HEK293T (cell line): ENCODE measurements around the gene TMCC2.

ENCODE experiments used
- CTCF ChIA-PET: fragments of 350-600 bp; formaldehyde crosslinking; extraction: SDS; loops from one replicate; lab custom pipeline; 2021; ENCODE audit warnings: antibody characterized with exemption, inconsistent platforms; lab: Yijun Ruan, JAX
- POLR2A ChIA-PET: fragments of 350-600 bp; formaldehyde crosslinking; extraction: SDS; loops from one replicate; lab custom pipeline; 2020; ENCODE audit warnings: antibody characterized with exemption, inconsistent platforms; lab: Yijun Ruan, JAX
- DNase-seq: peaks from one replicate; pipeline ENCODE4 v3.0.0; 2012; ENCODE audit warnings: mixed read lengths; ENCODE audit errors: extremely low spot score
- ARNT ChIP-seq: fragments of 450-650 bp; IDR thresholded peaks from 2 replicates; pipeline ENCODE4 v1.6.1; 2017; ENCODE audit warnings: mild to moderate bottlenecking
- BHLHE40 ChIP-seq: fragments of 450-650 bp; IDR thresholded peaks from 2 replicates; pipeline ENCODE4 v1.6.1; 2016; ENCODE audit warnings: mild to moderate bottlenecking, moderate library complexity, borderline replicate concordance
- CTBP1 ChIP-seq: fragments of 450-650 bp; IDR thresholded peaks from 2 replicates; pipeline ENCODE4 v1.6.1; 2016; ENCODE audit warnings: borderline replicate concordance
- ELF4 ChIP-seq: fragments of 450-650 bp; IDR thresholded peaks from 2 replicates; pipeline ENCODE4 v1.6.1; 2017; ENCODE audit warnings: antibody characterized with exemption
- FOXA1 ChIP-seq: fragments of 450-650 bp; IDR thresholded peaks from 2 replicates; pipeline ENCODE4 v1.6.1; 2016; ENCODE audit warnings: mild to moderate bottlenecking
- FOXK2 ChIP-seq: fragments of 450-650 bp; IDR thresholded peaks from 2 replicates; pipeline ENCODE4 v1.6.1; 2016; ENCODE audit warnings: mild to moderate bottlenecking
- FOXM1 ChIP-seq: fragments of 450-650 bp; IDR thresholded peaks from 2 replicates; pipeline ENCODE4 v1.6.1; 2017; ENCODE audit warnings: mild to moderate bottlenecking, borderline replicate concordance
- HDGF ChIP-seq: fragments of 450-650 bp; IDR thresholded peaks from 2 replicates; pipeline ENCODE4 v1.6.1; 2017; ENCODE audit warnings: antibody characterized with exemption, borderline replicate concordance
- L3MBTL2 ChIP-seq: fragments of 450-650 bp; conservative IDR thresholded peaks from 2 replicates; pipeline ENCODE4 v1.6.1; 2016; ENCODE audit warnings: mild to moderate bottlenecking
- LEF1 ChIP-seq: fragments of 450-650 bp; IDR thresholded peaks from 2 replicates; pipeline ENCODE4 v1.6.1; 2017; ENCODE audit warnings: mild to moderate bottlenecking, borderline replicate concordance
- NFRKB ChIP-seq: fragments of 450-650 bp; IDR thresholded peaks from 2 replicates; pipeline ENCODE4 v1.6.1; 2016; ENCODE audit warnings: mild to moderate bottlenecking, moderate library complexity
- SP1 ChIP-seq: fragments of 450-650 bp; IDR thresholded peaks from 2 replicates; pipeline ENCODE4 v1.6.1; 2017
- SUZ12 ChIP-seq: fragments of 450-650 bp; IDR thresholded peaks from 2 replicates; pipeline ENCODE4 v1.6.1; 2016; ENCODE audit warnings: mild to moderate bottlenecking
- TARDBP ChIP-seq: fragments of 450-650 bp; IDR thresholded peaks from 2 replicates; pipeline ENCODE4 v1.6.1; 2016
- ZNF384 ChIP-seq: fragments of 450-650 bp; IDR thresholded peaks from 2 replicates; pipeline ENCODE4 v1.6.1; 2016
- TF ChIP-seq, protein P1 (sequence below): fragments of 450-650 bp; IDR thresholded peaks from 2 replicates; pipeline ENCODE4 v1.6.1; 2016

Gene TMCC2

DNA sequence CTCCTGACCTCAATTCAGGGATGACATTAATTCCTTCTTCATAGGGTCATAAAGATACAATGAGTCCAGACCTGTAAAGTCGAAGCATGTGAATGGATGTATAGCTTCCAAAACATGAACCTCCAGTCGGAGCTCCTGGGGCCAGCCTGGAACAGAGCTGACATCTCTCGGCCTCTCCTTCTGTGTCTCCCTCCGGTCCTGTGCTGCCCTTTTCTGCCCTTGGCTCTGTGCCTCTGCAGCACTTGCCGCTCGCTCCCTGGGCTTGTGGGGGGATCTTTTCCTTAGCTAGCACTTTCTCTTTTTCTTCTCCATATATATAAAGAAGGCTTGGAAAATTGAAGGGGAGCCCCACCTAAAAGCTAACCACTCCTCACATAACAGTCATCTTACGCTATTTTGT lies 42.5 kb downstream of the TMCC2 start:
- ChIA-PET POLR2A (interaction anchor here (1.0 to 1.3 kb wide), 2 partner anchors 51 to 55 kb away, joined by 3 read pairs; partner anchors contain the start of gene NUAK2), CTCF (interaction anchor here (0.6 to 11.1 kb wide), 5 partner anchors 14 to 864 kb away, joined by 3 to 235 read pairs (median 5); partner anchors contain the start of gene NUAK2)
- no peak for DNase-seq
- no peak for TF ChIP-seq CTBP1
- TF ChIP-seq TARDBP: no peak
- TF ChIP-seq BHLHE40: no peak
- TF ChIP-seq NFRKB: no peak
- no peak for TF ChIP-seq ZNF384
- no peak for TF ChIP-seq SUZ12
- TF ChIP-seq HDGF: no peak
- no peak for TF ChIP-seq ARNT
- TF ChIP-seq ELF4: no peak

DNA sequence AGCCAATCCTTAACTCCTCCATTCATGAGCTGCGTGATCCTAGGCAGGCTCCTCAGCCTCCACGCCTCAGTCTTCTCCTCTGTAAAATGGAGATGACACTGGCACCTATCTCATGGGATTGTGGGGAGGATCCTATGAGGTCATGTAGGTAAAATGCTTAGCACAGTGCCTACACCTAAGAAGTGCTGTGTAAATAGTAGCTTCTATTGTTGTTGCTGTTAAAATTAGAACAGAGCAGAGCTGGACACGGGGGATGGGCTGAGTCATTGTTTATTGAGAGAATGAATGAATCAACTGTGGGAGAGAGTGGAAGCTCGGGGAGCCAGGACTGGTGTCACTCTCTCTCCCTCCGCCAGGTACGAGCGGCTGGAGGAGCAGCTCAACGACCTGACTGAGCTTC lies 43.0 kb downstream of the TMCC2 start:
- CTCF ChIA-PET: interaction anchor here (1.1 to 11.1 kb wide), 4 partner anchors 15 to 83 kb away, joined by 4 to 235 read pairs (median 8); partner anchors contain the start of gene NUAK2
- DNase-seq: no peak
- no peak for TF ChIP-seq ZNF384
- TF ChIP-seq NFRKB: no peak
- TF ChIP-seq FOXM1: no peak
- TF ChIP-seq ARNT: no peak
- TF ChIP-seq SP1: no peak
- TF ChIP-seq ELF4: no peak
- TF ChIP-seq BHLHE40: no peak
- TF ChIP-seq SUZ12: no peak
- no peak for TF ChIP-seq L3MBTL2
- POLR2A ChIA-PET: interaction anchor here (1.0 to 1.3 kb wide), 2 partner anchors 51 to 55 kb away, joined by 3 read pairs; partner anchors contain the start of gene NUAK2

DNA sequence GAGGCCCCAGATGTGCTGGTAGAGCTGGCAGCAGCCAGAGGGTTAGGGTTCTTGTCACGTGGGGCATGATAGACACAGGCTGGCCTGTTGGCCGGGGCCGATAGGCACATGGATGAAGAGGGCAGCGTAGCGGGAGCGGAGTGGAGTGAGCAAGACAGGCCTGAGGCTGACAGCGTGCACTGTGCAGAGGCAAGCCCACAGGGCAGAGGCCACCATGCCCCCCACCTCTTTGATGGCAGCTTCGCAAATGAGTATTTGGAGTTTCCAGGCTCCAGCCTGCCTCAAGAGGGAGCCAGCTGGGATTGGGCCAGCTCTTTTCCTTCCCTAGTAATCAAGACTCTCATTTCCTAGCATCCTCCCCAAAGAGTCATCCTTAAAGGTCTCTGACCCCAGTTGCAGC lies 43.5 kb downstream of the TMCC2 start:
- DNase-seq: no peak
- CTCF ChIA-PET: interaction anchor here (1.1 to 11.1 kb wide), 4 partner anchors 15 to 83 kb away, joined by 4 to 235 read pairs (median 8); partner anchors contain the start of gene NUAK2
- POLR2A ChIA-PET: interaction anchor here (1.0 to 1.3 kb wide), 3 partner anchors 41 to 54 kb away, joined by 3 read pairs; partner anchors contain the start of gene NUAK2
- TF ChIP-seq SP1 (no peak), ARNT (no peak), FOXM1 (no peak), BHLHE40 (no peak), CTBP1 (no peak), HDGF (no peak), TARDBP (no peak)
- TF ChIP-seq, protein P1, sequence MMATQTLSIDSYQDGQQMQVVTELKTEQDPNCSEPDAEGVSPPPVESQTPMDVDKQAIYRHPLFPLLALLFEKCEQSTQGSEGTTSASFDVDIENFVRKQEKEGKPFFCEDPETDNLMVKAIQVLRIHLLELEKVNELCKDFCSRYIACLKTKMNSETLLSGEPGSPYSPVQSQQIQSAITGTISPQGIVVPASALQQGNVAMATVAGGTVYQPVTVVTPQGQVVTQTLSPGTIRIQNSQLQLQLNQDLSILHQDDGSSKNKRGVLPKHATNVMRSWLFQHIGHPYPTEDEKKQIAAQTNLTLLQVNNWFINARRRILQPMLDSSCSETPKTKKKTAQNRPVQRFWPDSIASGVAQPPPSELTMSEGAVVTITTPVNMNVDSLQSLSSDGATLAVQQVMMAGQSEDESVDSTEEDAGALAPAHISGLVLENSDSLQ: no peak

DNA sequence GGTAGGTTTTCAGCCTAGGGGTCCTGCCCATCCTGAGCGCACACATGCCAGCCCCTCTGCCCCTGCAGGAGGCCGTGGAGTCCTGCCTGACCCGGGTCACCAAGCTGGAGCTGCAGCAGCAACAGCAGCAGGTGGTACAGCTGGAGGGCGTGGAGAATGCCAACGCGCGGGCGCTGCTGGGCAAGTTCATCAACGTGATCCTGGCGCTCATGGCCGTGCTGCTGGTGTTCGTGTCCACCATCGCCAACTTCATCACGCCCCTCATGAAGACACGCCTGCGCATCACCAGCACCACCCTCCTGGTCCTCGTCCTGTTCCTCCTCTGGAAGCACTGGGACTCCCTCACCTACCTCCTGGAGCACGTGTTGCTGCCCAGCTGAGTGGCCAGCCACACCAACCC lies 44.0 kb downstream of the TMCC2 start:
- POLR2A ChIA-PET: interaction anchor here (0.9 to 1.0 kb wide), 2 partner anchors 42 to 49 kb away, joined by 3 read pairs; no protein-coding TSS in a partner anchor
- DNase-seq: no peak
- TF ChIP-seq HDGF (no peak), CTBP1 (no peak), TARDBP (no peak), SP1 (no peak), BHLHE40 (no peak), SUZ12 (no peak), FOXA1 (no peak), FOXK2 (no peak), ARNT (no peak), ELF4 (no peak), FOXM1 (no peak), L3MBTL2 (no peak), NFRKB (no peak), LEF1 (no peak)
- TF ChIP-seq, protein P1: no peak
- CTCF ChIA-PET: interaction anchor here (1.3 to 11.1 kb wide), 3 partner anchors 55 to 282 kb away, joined by 5 to 235 read pairs (median 10); partner anchors contain the start of gene NUAK2

DNA sequence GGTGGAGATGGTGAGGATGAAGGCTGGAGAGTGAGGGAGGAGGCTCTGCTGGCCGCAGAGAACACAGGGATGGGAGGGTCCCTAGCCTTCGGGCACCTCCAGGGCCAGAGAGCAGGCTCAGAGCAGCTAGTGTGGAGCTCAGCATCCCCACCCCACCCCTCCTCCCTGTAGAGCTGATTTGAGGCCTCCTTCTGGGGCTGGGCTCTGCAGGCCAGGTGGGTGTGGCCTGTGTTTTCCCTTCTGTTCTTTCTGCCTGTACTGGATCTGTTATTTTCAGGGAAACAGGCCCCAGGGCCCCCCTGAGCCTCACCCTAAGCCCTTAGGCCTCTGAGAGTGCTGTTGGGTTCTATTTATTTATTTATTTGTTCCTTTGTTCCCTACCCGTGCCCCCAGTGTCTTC lies 44.8 kb downstream of the TMCC2 start:
- DNase-seq: no peak
- CTCF ChIA-PET: interaction anchor here (1.3 to 11.1 kb wide), 5 partner anchors 16 to 283 kb away, joined by 5 to 235 read pairs (median 10); partner anchors contain the start of gene NUAK2
- POLR2A ChIA-PET: interaction anchor here (0.9 to 3.2 kb wide), 2 partner anchors 49 to 52 kb away, joined by 3 to 18 read pairs; no protein-coding TSS in a partner anchor

More for the DNA sequence above, 44.8 kb downstream of the TMCC2 start:
- TF ChIP-seq ELF4 (no peak), ARNT (no peak), LEF1 (no peak), NFRKB (no peak), SP1 (no peak), L3MBTL2 (no peak), FOXK2 (no peak), SUZ12 (no peak), FOXA1 (no peak), ZNF384 (no peak), FOXM1 (no peak), TARDBP (no peak), HDGF (no peak), BHLHE40 (no peak), CTBP1 (no peak)
- TF ChIP-seq, protein P1: no peak
